C1 segment of cervical spinal cord (tissue), 14 donors: ENCODE results near the gene PPP1R36.
"Not testable (repeated sequence)": the region's sequence is repeated elsewhere in the genome, so short reads cannot be mapped to it uniquely, and the experiment has no call there.

Experiments used
- DNase-seq, 14 donors: peaks; one replicate each; lab custom pipeline; 2025; lab: John Stamatoyannopoulos, UW

PPP1R36 gene

GRCh38 chr14:64566651-64567122 lies 16.9 kb downstream of the PPP1R36 start:
- DNase-seq = peak in 4 of 14 donors; percentile 23 to 37 (median 30)

GRCh38 chr14:64569138-64569631 lies 19.4 kb downstream of the PPP1R36 start:
- DNase-seq = peak in 7 of 14 donors; percentile 16 to 56 (median 25)

- DNase-seq = not testable (repeated sequence)
These were observed 19.9 kb downstream of the PPP1R36 start for GRCh38 chr14:64569646-64570045.

- peak in 6 of 14 donors; percentile 6 to 60 (median 29) for DNase-seq
These were observed 22.8 kb downstream of the PPP1R36 start for GRCh38 chr14:64572386-64573104.

- peak in 11 of 14 donors; percentile 5 to 53 (median 29) for DNase-seq
These were observed 23.3 kb downstream of the PPP1R36 start for GRCh38 chr14:64573109-64573508.

GRCh38 chr14:64574371-64575107 lies 24.8 kb downstream of the PPP1R36 start:
- DNase-seq = no peak

- no peak for DNase-seq
These were observed 27.4 kb downstream of the PPP1R36 start for GRCh38 chr14:64577211-64577610.

- DNase-seq = no peak
These were observed 30.7 kb downstream of the PPP1R36 start for GRCh38 chr14:64580467-64580866.

GRCh38 chr14:64581363-64581762 lies 31.6 kb downstream of the PPP1R36 start:
- DNase-seq = no peak

- DNase-seq = no peak
These were observed 32.1 kb downstream of the PPP1R36 start for GRCh38 chr14:64581817-64582216.

- DNase-seq = peak in 2 of 14 donors; percentile 8 to 11
These were observed 34.4 kb downstream of the PPP1R36 start for GRCh38 chr14:64584190-64584589.

GRCh38 chr14:64591809-64592208 lies 42.0 kb downstream of the PPP1R36 start:
- DNase-seq = no peak

GRCh38 chr14:64594438-64594837 lies 44.7 kb downstream of the PPP1R36 start:
- DNase-seq = no peak

- no peak for DNase-seq
These were observed 48.6 kb downstream of the PPP1R36 start for GRCh38 chr14:64598404-64598803.

- DNase-seq = no peak
These were observed 51.8 kb downstream of the PPP1R36 start for GRCh38 chr14:64601571-64601970.

GRCh38 chr14:64602826-64603225 lies 53.1 kb downstream of the PPP1R36 start:
- no peak for DNase-seq

GRCh38 chr14:64604001-64604400 lies 54.2 kb downstream of the PPP1R36 start:
- DNase-seq = no peak

GRCh38 chr14:64604881-64605280 lies 55.1 kb downstream of the PPP1R36 start:
- DNase-seq = no peak

- DNase-seq = no peak
These were observed 56.3 kb downstream of the PPP1R36 start for GRCh38 chr14:64605926-64606685.

- no peak for DNase-seq
These were observed 60.4 kb downstream of the PPP1R36 start for GRCh38 chr14:64610049-64610746.

GRCh38 chr14:64611358-64612020 lies 61.7 kb downstream of the PPP1R36 start:
- DNase-seq = no peak
